Measurements from ENCODE around the gene ZDHHC22. TPM values are rescaled to one million over a fixed set of nuclear protein-coding genes. Genes with fewer than 3 reads are reported as not detected.

ZDHHC22 gene
- total RNA-seq, 1 experiment from 2014 or later = not detected

DNA sequence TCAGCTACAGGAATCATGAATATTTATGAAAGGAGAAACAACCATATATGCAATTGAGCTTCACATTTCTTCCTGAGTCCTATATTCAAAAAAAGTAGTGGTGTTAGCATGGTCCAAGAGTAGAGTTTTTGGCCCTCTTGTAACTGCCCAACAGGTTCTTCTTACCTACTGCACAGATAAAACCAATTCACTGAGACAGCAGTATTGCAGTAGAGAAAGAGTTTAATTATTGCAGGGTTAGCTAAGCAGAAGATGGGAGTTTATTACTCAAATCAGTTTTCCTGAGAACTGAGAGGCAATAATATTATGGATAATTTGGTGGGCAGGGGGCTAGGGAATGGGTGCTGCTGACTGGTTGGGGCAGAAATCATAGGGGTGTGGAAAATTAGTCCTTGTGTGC lies 50.1 kb downstream of the ZDHHC22 start:
- DNase-seq (ENCODE audit: low spot score) = no peak
- in situ Hi-C loops (cut with HindIII; ENCODE audit: low sequenced_read_pairs) = no loop called here

DNA sequence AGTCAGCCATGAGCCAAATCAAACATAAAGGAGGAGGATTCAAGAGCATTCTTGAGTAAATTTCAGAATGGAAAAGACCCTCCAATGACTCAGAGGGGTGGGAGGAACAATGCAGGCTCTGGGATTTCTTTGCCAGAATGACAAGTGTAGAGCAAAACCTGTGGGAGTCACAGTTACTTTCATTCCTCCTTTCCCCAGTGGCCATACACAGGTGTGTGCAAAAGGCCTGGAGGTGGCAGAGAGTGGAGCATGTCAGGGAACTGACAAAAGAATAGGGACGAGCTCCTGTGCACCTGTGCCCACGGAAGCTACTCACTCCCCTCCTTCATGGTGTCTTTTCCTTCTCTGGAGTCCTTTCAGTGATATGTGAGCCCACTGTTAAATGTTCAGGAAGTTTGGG lies 52.9 kb downstream of the ZDHHC22 start:
- in situ Hi-C loops (cut with HindIII; ENCODE audit: low sequenced_read_pairs) = no loop called here
- DNase-seq (ENCODE audit: low spot score) = no peak

DNA sequence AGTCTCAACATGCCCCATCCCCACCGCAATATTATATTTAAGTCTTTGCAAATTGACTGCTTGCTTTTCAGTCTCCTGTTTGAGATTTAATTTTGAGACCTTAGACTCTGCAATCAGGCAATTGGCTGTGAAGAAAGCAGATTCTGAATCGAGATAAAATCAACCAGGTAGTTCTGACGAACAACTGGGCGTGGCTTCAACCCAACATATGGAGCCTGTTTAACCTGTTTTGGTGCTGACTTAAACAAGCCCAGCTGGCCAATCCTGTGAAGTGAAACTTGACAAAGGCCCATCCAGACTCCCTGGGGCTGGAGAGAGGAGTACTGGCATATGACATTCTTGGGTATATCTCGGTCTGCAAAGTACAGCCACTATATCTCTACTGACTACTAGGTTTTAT lies 53.4 kb downstream of the ZDHHC22 start:
- in situ Hi-C loops (cut with HindIII; ENCODE audit: low sequenced_read_pairs) = no loop called here
- no peak for DNase-seq (ENCODE audit: low spot score)

DNA sequence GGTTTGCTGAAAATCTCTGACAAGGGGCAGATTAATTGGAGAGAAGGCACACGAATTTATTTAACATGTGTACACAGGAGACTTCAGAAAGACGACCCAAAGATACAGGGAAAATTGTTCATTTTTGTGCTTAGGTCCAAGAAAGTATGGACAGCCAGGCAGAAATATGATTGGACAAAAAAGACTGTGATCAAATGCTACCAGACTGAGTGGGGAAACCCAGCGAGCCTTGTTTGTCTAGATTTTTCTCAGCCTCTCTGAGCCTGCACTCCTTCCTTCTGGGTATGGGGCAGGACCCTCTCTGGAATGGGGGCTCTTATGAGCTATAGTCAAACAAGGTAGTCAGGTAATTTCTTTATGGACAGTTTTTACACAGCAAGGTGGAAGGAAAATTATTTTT lies 54.0 kb downstream of the ZDHHC22 start:
- no peak for DNase-seq (ENCODE audit: low spot score)
- in situ Hi-C loops (cut with HindIII; ENCODE audit: low sequenced_read_pairs) = no loop called here

DNA sequence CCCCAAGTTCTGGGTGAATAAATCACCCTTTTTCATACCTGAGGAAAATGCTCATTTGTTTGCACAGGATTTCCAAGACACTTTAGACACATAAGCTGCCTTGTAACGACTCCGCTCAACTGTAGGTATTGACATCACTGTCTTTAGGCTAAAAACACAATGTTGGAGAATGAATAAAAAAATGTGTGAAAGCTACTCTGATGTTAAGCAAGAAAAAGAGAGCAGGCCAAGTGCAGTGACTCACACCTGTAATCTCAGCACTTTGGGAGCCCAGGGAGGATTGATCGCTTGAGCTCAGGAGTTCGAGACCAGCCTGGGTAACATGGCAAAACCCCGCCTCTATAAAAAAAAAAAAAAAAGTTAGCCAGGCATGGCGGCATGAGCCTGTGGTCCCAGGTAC lies 54.6 kb downstream of the ZDHHC22 start:
- no peak for DNase-seq (ENCODE audit: low spot score)
- in situ Hi-C loops (cut with HindIII; ENCODE audit: low sequenced_read_pairs) = no loop called here

DNA sequence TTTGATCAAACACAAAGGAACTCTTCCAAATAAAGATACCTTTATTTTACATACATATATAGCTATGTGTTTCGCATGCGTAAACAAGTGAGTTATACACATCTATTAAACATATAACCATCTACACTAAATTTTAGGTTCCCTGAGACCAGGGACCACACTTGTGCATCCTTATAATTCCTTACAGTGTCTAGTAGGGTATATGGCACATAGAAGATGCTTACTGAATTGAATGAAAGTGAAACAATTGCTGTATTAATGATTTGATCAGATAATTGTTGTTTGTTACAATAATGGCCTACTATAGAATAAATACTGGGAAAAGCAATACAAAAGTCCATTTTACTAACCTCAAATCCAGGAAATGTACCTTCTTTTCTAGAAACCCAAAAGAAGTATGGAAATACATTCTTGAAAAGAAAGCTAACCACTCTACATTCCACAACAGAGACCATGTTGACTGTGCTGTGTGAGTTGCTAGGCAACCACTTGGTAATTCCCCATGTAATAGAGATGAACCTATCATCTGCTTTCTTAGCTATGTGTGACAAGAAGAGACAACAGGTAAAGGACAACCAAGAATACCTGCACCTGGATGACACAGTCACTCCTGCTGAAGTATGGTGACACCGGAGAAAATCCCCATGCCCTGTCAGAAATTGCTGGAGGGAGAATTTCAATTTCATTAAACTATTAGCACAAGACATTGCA lies 55.4 kb downstream of the ZDHHC22 start:
- in situ Hi-C loops (cut with HindIII; ENCODE audit: low sequenced_read_pairs) = no loop called here
- no peak for DNase-seq (ENCODE audit: low spot score)

DNA sequence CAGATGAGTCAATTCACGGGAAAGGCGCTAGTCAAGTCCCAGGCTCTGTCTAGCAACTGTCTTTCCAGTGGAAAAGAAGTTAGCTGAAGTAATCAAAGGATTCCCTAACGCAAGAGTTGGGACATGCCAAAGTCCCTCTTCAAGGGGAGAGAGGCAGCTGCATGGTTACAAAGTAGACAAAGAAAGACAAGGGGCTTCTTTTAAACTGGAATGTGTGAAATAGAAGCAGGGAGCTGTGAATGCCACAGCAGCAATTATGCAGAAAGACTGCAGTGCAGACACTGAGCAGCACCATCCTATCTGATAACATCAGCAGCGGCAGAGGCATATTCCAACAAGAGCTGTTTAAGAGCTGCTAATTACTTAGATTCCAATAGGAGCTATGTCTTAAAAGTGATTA lies 56.1 kb downstream of the ZDHHC22 start:
- no peak for DNase-seq (ENCODE audit: low spot score)
- in situ Hi-C loops (cut with HindIII; ENCODE audit: low sequenced_read_pairs) = no loop called here

DNA sequence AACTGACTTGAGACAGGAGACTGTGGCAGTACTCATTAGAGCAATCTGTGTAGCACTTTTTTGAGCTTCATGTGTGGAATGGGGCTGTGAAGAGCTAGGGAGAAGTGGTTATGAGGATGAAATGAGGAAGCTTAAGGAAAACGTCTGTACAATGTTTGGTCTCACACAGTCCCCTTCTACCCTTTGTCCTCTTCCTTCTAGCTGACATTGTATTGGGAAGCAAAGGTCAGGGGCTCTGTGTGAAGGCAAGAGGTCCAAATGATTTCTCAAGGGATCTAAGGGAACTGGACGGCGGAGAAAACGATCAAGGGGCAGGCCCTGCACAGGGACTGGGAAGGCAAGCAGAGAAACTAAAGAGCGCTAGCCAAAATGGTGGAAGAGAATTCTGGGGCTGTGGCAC lies 56.6 kb downstream of the ZDHHC22 start:
- in situ Hi-C loops (cut with HindIII; ENCODE audit: low sequenced_read_pairs) = no loop called here

DNA sequence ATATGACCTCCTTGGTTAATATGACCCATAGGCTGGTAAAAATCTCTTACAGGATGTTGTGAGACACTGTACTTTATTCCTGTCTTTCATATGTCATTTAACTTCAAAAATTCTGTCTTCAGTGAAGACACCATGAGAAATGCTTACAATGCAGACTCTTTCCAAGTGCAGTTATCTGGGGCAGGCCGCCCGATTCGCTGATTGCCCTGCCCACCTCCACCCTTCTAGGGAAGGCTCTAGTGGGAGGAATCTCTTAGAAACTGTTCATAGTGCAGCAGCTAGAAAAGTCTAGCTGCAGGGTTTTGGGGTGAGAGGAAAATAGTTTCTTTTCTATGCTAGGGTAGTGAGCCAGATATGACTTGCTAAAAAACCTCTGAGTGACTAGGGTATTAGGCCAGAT lies 58.5 kb downstream of the ZDHHC22 start:
- DNase-seq (ENCODE audit: low spot score) = no peak
- in situ Hi-C loops (cut with HindIII; ENCODE audit: low sequenced_read_pairs) = no loop called here

More for the DNA sequence above, 56.6 kb downstream of the ZDHHC22 start:
- no peak for DNase-seq (ENCODE audit: low spot score)

DNA sequence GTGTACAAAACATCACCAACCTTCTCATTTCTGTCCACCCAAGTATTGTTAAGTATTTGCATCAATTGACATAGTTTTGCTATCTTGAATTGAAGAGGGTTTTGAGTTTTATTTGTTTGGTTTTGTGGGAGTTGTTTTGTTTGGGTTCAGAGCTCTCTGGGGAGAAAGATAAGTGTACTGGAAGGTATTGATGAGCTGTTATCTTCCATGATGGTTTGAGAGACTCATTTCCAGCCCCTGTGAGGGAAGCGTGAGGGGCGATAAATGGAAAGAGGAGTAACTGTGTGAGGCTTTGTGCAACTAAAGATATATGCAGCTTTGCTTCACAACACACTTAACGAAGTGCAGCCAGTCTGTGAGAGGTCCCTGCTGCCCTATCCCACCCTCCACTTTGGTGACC lies 59.2 kb downstream of the ZDHHC22 start:
- in situ Hi-C loops (cut with HindIII; ENCODE audit: low sequenced_read_pairs) = no loop called here
- DNase-seq (ENCODE audit: low spot score) = no peak

Other genes starting within 250 kb of the ZDHHC22 start
- 57.2 and 59.4 TPM in 2 replicates for gene IRF2BPL, start 113.1 kb downstream of the ZDHHC22 start, total RNA-seq (2014; rRNA removed; shearing (Covaris generic))
- 30.5 and 32.2 TPM in 2 replicates for gene CIPC, start 43.5 kb downstream of the ZDHHC22 start, total RNA-seq (2014; rRNA removed; shearing (Covaris generic))
- gene TMEM63C, start 40.0 kb upstream of the ZDHHC22 start, total RNA-seq (2014; rRNA removed; shearing (Covaris generic)) = 0.06 TPM in 1 of 2 replicates, not detected in the other
- gene NGB, start 129.4 kb upstream of the ZDHHC22 start, total RNA-seq (2014; rRNA removed; shearing (Covaris generic)) = not detected in 2 replicates
- 25.5 and 27.5 TPM in 2 replicates for gene POMT2, start 179.1 kb upstream of the ZDHHC22 start, total RNA-seq (2014; rRNA removed; shearing (Covaris generic))
- gene GSTZ1, start 179.2 kb upstream of the ZDHHC22 start, total RNA-seq (2014; rRNA removed; shearing (Covaris generic)) = 37.3 and 64.7 TPM in 2 replicates
- 5.3 and 6.1 TPM in 2 replicates for gene TMED8, start 235.3 kb upstream of the ZDHHC22 start, total RNA-seq (2014; rRNA removed; shearing (Covaris generic))
- gene SAMD15, start 235.6 kb upstream of the ZDHHC22 start, total RNA-seq (2014; rRNA removed; shearing (Covaris generic)) = 5.8 and 6.6 TPM in 2 replicates